H1 (cell line): ENCODE measurements around the gene KCNN4.

ENCODE experiments used
- BCL11A ChIP-seq, 2 experiments: IDR thresholded peaks; one replicate each; pipeline ENCODE4 v1.6.1; 2011; ENCODE audit warnings: low read depth in 2 of 2, low read length in 2 of 2, mild to moderate bottlenecking in 2 of 2
- CBX8 ChIP-seq: fragments of 300-800, 300-1000 bp; sonication (generic); IDR thresholded peaks from 2 replicates; pipeline ENCODE4 v1.7.1; 2016; ENCODE audit warnings: low read depth, low read length, borderline replicate concordance
- CHD2 ChIP-seq: IDR thresholded peaks from 2 replicates; pipeline ENCODE4 v1.6.1; 2012; ENCODE audit warnings: low read length, improper control_type of control experiment
- CREB1 ChIP-seq: IDR thresholded peaks from 2 replicates; pipeline ENCODE4 v1.6.1; 2012; ENCODE audit warnings: inconsistent platforms
- EP300 ChIP-seq, 2 experiments: IDR thresholded peaks; 1 replicate in 1 of 2; 2 replicates in 1 of 2; pipeline ENCODE4 v1.6.1; 2011 to 2012; ENCODE audit warnings: low read depth in 2 of 2, low read length in 2 of 2, mild to moderate bottlenecking in 2 of 2, borderline replicate concordance in 1 of 2, inconsistent platforms in 1 of 2, moderate library complexity in 1 of 2
- EZH2 ChIP-seq: fragments of 200-600 bp; sonication (generic); IDR thresholded peaks from 2 replicates; pipeline ENCODE4 v1.7.1; 2012; ENCODE audit warnings: low read depth, mild to moderate bottlenecking, moderate library complexity, low read length, inconsistent platforms; ENCODE audit not compliant: severe bottlenecking
- FOSL1 ChIP-seq: IDR thresholded peaks from 2 replicates; pipeline ENCODE4 v1.6.1; 2011; ENCODE audit warnings: mild to moderate bottlenecking, low read depth, low read length, moderate library complexity; ENCODE audit not compliant: insufficient read depth
- JUN ChIP-seq: IDR thresholded peaks from 2 replicates; pipeline ENCODE4 v1.6.1; 2011; ENCODE audit warnings: low read depth, mild to moderate bottlenecking, improper control_type of control experiment, low read length
- KDM1A ChIP-seq: fragments of 200-600, 300-600 bp; sonication (generic); IDR thresholded peaks from 2 replicates; pipeline ENCODE4 v1.7.1; 2016; ENCODE audit warnings: mild to moderate bottlenecking, low read length, borderline replicate concordance
- POLR2A ChIP-seq, 2 experiments: IDR thresholded peaks; 1 replicate in 1 of 2; 2 replicates in 1 of 2; pipeline ENCODE4 v1.6.1; 2011; ENCODE audit warnings: low read depth in 2 of 2, low read length in 2 of 2, mild to moderate bottlenecking in 2 of 2; ENCODE audit errors: control extremely low read depth in 1 of 2
- POLR2AphosphoS5 ChIP-seq: IDR thresholded peaks from 2 replicates; pipeline ENCODE4 v1.6.1; 2011; ENCODE audit warnings: low read depth, low read length
- TF ChIP-seq, protein P1 (sequence below), 3 experiments: IDR thresholded peaks; 1 replicate in 2 of 3; 2 replicates in 1 of 3; pipeline versions ENCODE4 v1.5.1 to v1.6.1; 2011; ENCODE audit warnings: low read length in 3 of 3, mild to moderate bottlenecking in 3 of 3, inconsistent platforms in 2 of 3, low read depth in 1 of 3, moderate library complexity in 1 of 3; ENCODE audit not compliant: insufficient read depth in 1 of 3; ENCODE audit errors: control extremely low read depth in 1 of 3
- TF ChIP-seq, protein P2 (sequence below): IDR thresholded peaks from 2 replicates; pipeline ENCODE4 v1.6.1; 2011; ENCODE audit warnings: low read depth, mild to moderate bottlenecking, low read length; ENCODE audit not compliant: insufficient read depth
- TF ChIP-seq, protein P3 (sequence below): IDR thresholded peaks from 2 replicates; pipeline ENCODE4 v1.6.1; 2012; ENCODE audit warnings: low read length, inconsistent platforms

DNA sequence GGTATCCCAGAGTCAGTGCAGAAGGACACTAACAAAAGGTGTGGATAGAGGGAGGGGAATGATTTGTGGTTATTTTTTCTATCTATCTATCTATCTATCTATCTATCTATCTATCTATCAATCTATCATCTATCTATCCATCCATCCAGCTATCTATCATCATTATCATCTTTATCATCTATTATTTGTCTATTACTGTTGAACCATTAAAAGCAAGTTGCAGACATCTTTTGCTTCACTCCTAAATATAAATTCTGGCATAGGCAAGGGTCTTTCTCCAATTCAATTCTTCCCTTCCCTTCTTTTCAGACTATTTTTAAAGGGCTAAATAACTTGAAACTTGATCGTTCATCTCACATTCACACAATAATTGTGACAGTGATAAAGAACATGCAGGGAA is 31.5 kb upstream of the KCNN4 start:
- TF ChIP-seq POLR2A (IDR thresholded peaks at IDR 0.05; ENCODE audit: control extremely low read depth in 1 of 2, low read depth in 2 of 2, low read length in 2 of 2) (no peak), JUN (no peak), KDM1A (no peak), CBX8 (no peak), EP300 (IDR thresholded peaks at IDR 0.05; ENCODE audit: borderline replicate concordance in 1 of 2, low read depth in 2 of 2, low read length in 2 of 2) (no peak), EZH2 (no peak), FOSL1 (no peak), CREB1 (no peak), CHD2 (no peak), BCL11A (IDR thresholded peaks at IDR 0.05; ENCODE audit: low read depth in 2 of 2, low read length in 2 of 2) (no peak), POLR2AphosphoS5 (no peak)
- TF ChIP-seq, protein P1, sequence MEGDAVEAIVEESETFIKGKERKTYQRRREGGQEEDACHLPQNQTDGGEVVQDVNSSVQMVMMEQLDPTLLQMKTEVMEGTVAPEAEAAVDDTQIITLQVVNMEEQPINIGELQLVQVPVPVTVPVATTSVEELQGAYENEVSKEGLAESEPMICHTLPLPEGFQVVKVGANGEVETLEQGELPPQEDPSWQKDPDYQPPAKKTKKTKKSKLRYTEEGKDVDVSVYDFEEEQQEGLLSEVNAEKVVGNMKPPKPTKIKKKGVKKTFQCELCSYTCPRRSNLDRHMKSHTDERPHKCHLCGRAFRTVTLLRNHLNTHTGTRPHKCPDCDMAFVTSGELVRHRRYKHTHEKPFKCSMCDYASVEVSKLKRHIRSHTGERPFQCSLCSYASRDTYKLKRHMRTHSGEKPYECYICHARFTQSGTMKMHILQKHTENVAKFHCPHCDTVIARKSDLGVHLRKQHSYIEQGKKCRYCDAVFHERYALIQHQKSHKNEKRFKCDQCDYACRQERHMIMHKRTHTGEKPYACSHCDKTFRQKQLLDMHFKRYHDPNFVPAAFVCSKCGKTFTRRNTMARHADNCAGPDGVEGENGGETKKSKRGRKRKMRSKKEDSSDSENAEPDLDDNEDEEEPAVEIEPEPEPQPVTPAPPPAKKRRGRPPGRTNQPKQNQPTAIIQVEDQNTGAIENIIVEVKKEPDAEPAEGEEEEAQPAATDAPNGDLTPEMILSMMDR (IDR thresholded peaks at IDR 0.05; ENCODE audit: control extremely low read depth in 1 of 3, insufficient read depth in 1 of 3, low read depth in 1 of 3, low read length in 3 of 3) = no peak
- TF ChIP-seq, protein P2, sequence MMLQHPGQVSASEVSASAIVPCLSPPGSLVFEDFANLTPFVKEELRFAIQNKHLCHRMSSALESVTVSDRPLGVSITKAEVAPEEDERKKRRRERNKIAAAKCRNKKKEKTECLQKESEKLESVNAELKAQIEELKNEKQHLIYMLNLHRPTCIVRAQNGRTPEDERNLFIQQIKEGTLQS = no peak
- TF ChIP-seq, protein P3, sequence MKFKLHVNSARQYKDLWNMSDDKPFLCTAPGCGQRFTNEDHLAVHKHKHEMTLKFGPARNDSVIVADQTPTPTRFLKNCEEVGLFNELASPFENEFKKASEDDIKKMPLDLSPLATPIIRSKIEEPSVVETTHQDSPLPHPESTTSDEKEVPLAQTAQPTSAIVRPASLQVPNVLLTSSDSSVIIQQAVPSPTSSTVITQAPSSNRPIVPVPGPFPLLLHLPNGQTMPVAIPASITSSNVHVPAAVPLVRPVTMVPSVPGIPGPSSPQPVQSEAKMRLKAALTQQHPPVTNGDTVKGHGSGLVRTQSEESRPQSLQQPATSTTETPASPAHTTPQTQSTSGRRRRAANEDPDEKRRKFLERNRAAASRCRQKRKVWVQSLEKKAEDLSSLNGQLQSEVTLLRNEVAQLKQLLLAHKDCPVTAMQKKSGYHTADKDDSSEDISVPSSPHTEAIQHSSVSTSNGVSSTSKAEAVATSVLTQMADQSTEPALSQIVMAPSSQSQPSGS = no peak
